Lower lobe of right lung (tissue), 2 donors: ENCODE measurements around the gene TMEM150A. TPM values are rescaled to one million over a fixed set of nuclear protein-coding genes. Genes with fewer than 3 reads are reported as not detected.
"Not testable (repeated sequence)": the region's sequence is repeated elsewhere in the genome, so short reads cannot be mapped to it uniquely, and the experiment has no call there.

Experiments used
- ATAC-seq, 2 donors: fragments of 200-7000 bp; cut with Tn5 transposase; one replicate each; pipeline ENCODE4 v1.9.1; 2020 to 2022; ENCODE audit warnings: mild to moderate bottlenecking in 2 of 2, moderate library complexity in 2 of 2
- DNase-seq: peaks from one replicate; pipeline ENCODE4 v3.0.0-alpha.2; 2020
- H3K27ac ChIP-seq: fragments of 200-600 bp; one replicate; pipeline ENCODE4 v1.8.0; 2022
- H3K27me3 ChIP-seq: fragments of 200-600 bp; one replicate; pipeline ENCODE4 v1.8.0; 2022; ENCODE audit warnings: low read depth
- H3K36me3 ChIP-seq: fragments of 200-600 bp; one replicate; pipeline ENCODE4 v1.8.0; 2022; ENCODE audit warnings: mild to moderate bottlenecking
- H3K4me1 ChIP-seq: fragments of 200-600 bp; one replicate; pipeline ENCODE4 v1.8.0; 2022
- H3K4me3 ChIP-seq: fragments of 200-600 bp; one replicate; pipeline ENCODE4 v1.8.0; 2022; ENCODE audit warnings: mild to moderate bottlenecking
- H3K9me3 ChIP-seq: fragments of 200-600 bp; one replicate; pipeline ENCODE4 v1.8.0; 2022
- CTCF ChIP-seq: fragments of 200-600 bp; IDR thresholded peaks from one replicate; pipeline ENCODE4 v1.8.0; 2022; ENCODE audit warnings: antibody characterized with exemption, mild to moderate bottlenecking
- intact Hi-C: fragments of 100-400 bp; cut with DNase I; formaldehyde crosslinking; loops from one replicate; pipeline ENCODE4 v1.11.0; 2022
- total RNA-seq: library from RNA; stranded (reverse); fragmentation: NEBNext Ultra II Directional; extraction: Animal tissue kit (Norgen Biotek cat#: 25700); gene quantifications from one replicate; pipeline ENCODE4 v1.2.1, GENCODE V29; 2021
- donor health status: DM: no; HTN: yes; CAD: no; lungs with severe emphysema.

TMEM150A gene
- total RNA-seq, 1 donor from 2014 or later: 28.9 TPM

- Histone ChIP-seq H3K4me1 (peaks cover 34% of the 10 kb centered on the region), H3K36me3 (peaks cover 22% of the 10 kb centered on the region), H3K9me3 (no peaks in the 10 kb centered on the region), H3K27me3 (no peaks in the 10 kb centered on the region), H3K4me3 (peak within 1 kb of the TSS; percentile 82), H3K27ac (peak within 1 kb of the TSS; percentile 85)
- DNase-seq: peak; percentile 98
- intact Hi-C loops: no loop called here
- peak; percentile 12 for TF ChIP-seq CTCF
- ATAC-seq: peak; percentile 95 to 97
These were observed 41.0 kb downstream of the TMEM150A start, which contains the start of gene GGCX for GRCh38 chr2:85561280-85562212. GGCX (minus strand) TSS chr2:85561493; CDS start chr2:85561428, 65 bp downstream.

- no peak for TF ChIP-seq CTCF
- ATAC-seq (peak in 1 of 2 donors; percentile 1), DNase-seq (peak; percentile 51)
- no peaks in the 10 kb centered on the region for H3K9me3 ChIP-seq
- H3K27me3 ChIP-seq: no peaks in the 10 kb centered on the region
- peak overlapping the region; percentile 82 for H3K4me3 ChIP-seq
- peaks cover 28% of the 10 kb centered on the region for H3K36me3 ChIP-seq
- H3K27ac ChIP-seq: peak overlapping the region; percentile 85
- peaks cover 34% of the 10 kb centered on the region for H3K4me1 ChIP-seq
- intact Hi-C loops: no loop called here
These were observed 41.7 kb downstream of the TMEM150A start for GRCh38 chr2:85560812-85561279.

DNA sequence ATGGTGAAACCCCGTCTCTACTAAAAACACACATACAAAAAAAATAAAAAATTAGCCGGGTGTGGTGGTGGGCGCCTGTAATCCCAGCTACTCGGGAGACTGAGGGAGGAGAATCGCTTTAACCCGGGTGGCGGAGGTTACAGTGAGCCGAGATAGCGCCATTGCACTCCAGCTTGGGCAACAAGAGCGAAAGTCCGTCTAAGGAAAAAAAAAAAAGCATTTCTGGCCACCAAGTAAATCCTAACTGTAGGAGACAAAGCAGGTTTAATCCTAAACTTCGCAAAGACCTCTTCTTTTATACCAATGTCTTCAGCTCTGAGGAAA lies 42.1 kb downstream of the TMEM150A start:
- H3K9me3 ChIP-seq, intact Hi-C loops, H3K27me3 ChIP-seq, ATAC-seq, DNase-seq: not testable (repeated sequence)
- H3K36me3 ChIP-seq: peaks cover 33% of the 10 kb centered on the region
- H3K27ac ChIP-seq: peak overlapping the region; percentile 85
- peak overlapping the region; percentile 82 for H3K4me3 ChIP-seq
- H3K4me1 ChIP-seq: peaks cover 34% of the 10 kb centered on the region

DNA sequence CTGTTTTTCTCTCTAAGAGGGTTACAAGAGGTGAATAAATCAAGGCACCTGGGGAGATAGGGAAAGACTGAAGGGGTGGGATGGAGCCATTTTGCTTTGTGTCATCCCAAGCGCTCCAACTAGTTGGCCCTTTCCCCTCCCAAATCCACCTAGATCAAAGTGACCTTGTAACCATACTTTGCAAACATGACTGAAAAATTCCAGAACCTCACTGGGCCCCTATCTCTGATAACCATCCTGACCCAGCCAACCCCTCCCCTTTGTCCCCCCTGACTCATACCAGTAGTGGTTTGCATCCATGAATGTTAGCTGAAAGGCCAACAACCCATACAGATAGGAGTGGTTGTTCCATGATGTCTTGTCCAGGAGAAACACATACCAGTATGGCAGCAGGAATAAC lies 44.3 kb downstream of the TMEM150A start:
- Histone ChIP-seq H3K36me3 (peaks cover 55% of the 10 kb centered on the region), H3K27me3 (no peaks in the 10 kb centered on the region), H3K9me3 (no peaks in the 10 kb centered on the region), H3K4me1 (peaks cover 29% of the 10 kb centered on the region), H3K4me3 (no peak overlapping the region), H3K27ac (no peak overlapping the region)
- no peak for ATAC-seq
- DNase-seq: no peak
- intact Hi-C loops: no loop called here
- no peak for TF ChIP-seq CTCF

DNA sequence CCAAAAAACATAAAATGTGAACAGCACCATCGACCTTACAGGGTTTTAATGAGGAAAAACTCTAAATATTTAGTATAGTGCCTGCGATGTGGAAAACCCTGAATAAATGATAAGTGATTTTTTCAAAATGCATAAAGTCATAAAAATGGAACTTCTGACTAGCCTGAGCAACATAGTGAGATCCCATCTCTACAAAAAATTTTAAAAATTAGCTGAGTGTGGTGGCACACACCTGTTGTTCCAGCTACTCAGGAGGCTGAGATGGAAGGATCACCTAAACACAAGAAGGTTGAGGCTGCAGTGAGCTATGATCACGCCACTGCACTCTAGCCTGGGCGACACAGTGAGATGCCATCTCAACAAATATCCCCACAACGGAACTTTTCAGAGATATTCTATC lies 45.4 kb downstream of the TMEM150A start:
- Histone ChIP-seq H3K9me3 (no peaks in the 10 kb centered on the region), H3K4me1 (peaks cover 32% of the 10 kb centered on the region), H3K4me3 (no peak overlapping the region), H3K27ac (no peak overlapping the region), H3K36me3 (peaks cover 65% of the 10 kb centered on the region), H3K27me3 (no peaks in the 10 kb centered on the region)
- intact Hi-C loops: no loop called here
- no peak for DNase-seq
- no peak for ATAC-seq
- no peak for TF ChIP-seq CTCF
